ENCODE results near the gene COL5A1.
"Not testable (repeated sequence)": the region's sequence is repeated elsewhere in the genome, so short reads cannot be mapped to it uniquely, and the experiment has no call there.

The COL5A1 gene

DNA sequence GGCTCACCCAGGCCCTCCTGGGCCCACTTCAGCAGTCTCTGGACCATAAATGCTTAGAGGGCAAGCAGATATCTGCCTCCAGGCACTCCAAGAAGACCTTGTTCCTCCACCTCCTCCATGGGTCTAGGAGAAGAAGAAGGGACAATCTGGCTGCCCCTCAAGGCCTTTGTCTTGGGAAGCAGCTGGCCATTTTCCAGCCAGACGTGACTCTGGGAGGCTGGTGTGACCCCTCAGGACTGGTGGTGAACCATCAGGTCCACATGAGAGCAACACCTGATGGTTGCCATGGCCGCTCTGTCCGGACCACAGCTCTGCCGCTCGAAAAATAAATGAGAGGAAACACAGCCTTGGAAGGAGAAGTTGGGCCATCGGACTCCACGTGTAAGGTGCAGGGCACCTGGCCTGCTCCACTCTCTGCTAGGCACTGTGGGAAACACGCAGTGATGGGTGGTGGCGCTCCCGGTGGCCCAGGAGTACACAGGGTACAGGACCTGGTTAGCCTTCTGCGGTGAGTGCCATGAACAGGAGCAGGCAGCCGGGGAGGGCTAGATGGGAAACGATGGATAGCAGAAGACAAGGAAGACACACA, 3.0 kb upstream of the COL5A1 start:
- DNase-seq (ENCODE audit: low read depth, low spot score) = no peak

DNA sequence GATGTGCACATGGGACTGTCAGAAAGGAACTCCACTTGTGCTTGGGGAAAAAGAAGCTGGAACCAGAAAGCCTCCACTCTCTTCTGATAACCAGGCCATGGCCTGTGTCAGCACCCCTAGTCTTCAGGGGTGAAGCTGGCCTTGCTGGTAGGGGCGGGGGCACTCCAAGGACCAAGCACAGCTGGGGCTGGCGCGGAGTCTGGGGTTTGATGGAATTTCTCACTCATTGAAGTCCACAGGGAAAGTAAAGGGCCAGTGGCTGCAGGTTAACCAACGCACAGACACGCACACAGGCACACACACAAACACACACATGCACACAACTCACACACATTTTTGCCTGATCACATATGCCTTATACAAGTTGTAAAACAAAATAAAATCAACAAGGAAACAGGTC, 1.6 kb upstream of the COL5A1 start:
- DNase-seq (ENCODE audit: low read depth, low spot score) = no peak

DNA sequence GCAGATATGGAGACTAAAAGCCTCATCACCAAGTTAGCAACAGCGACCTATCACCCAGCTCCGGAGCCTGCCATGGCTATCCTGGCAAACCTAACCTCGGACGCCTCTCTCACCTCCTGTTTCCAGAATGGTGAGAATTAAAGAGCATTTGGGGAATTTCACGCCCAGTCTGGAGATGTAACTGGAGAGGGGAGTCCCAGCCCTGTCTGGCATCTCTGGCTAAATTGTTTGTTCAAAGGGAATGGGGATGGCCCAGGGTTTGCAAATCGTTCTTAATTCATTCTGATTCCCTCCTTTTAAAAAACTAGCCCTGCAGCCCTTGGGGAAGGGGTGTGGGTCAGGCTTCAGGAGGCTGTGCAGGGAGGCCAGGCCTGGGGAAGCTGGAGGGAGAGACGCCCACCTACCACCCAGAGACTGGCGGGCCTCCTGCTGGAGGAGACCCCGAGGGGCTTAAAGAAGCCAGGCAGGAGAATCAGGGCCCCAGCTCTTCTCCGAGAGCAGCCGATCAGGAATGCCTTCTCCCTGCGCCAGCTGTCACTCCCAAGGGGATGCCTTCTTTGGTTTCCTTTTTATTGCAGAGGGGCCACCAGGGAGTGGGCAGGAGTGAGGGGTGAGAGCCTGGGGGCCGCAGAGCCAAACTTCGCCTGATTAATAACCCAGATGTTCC, 964 bp upstream of the COL5A1 start:
- no peak for DNase-seq (ENCODE audit: low read depth, low spot score)

DNA sequence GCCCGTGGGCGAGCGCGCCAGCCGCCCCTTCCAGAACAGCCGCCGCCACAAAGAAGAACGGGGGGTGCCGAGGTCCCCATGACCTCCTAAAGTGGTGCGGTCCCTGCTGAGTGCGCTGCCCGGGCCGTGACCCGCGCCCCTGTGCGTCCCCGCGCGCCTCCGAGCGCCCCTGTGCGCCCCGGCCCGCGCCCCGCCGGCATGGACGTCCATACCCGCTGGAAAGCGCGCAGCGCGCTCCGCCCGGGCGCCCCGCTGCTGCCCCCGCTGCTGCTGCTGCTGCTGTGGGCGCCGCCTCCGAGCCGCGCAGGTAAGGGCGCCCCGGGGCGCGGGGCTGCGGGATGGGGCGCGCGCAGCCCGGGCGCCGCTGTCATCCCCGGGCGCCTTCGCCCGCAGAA, 384 bp downstream of the COL5A1 start:
- DNase-seq (ENCODE audit: low read depth, low spot score) = no peak

DNA sequence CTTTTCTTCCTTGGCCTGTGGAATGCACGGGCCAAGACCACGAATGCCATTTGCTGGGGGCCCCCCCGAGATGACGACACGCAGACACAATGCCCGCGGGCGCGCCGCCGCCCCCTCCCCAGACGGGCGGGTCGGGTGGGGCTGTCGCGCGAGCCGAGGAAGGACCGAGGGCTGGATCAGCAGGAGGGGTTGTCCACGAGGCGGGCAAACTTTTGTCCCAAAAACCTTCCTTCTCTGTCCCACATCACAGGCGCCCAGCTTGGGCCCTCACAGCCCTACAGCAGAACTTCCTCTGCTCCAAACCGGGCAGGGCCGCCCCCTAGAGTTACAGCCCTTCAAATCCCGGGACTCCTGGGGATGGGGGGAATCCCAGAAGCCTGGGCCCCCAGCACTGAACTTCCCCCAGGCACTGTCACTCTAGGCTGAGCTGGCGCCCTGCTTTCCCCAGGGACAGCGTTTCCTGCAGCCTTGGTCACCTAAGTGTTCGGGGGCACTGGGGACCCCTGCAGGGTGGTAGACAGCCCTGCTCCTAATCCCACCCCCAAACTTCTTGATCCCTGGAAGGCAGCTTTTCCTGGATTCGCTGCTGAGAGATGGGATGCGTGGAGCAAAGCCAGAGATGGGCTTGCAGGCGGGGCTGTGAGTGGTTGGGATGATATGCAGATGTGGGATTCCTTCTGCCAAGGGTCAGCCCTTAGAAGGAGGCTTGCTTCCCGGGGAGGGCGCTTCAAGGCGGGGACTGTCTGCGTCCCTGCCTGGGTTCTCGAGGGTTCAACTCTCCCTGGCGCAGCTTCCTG, 980 bp downstream of the COL5A1 start:
- peak; percentile 83 for DNase-seq (ENCODE audit: low read depth, low spot score)

DNA sequence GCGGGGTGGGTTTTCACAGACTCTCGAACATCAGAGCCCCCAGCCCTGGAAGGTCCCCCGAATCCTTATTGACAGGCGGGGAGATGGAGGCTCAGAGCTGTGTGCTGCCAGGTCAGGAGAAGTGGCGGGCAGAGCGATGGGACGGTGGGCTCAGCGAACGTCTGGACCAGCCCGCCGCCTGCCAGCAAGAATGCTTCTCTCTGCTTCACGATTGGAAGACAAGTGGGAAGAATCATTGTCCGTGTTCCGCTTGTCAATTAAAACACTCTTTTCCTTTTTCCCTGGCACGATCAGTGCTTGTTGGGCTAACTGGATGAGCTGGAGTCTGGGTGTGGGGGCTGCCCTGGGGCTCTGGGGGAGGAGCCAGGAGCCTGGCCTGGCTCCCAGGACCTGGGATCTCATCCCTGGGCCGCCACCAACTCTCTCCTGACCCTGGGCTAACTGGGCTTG, 1.6 kb downstream of the COL5A1 start:
- peak; percentile 66 for DNase-seq (ENCODE audit: low read depth, low spot score)

DNA sequence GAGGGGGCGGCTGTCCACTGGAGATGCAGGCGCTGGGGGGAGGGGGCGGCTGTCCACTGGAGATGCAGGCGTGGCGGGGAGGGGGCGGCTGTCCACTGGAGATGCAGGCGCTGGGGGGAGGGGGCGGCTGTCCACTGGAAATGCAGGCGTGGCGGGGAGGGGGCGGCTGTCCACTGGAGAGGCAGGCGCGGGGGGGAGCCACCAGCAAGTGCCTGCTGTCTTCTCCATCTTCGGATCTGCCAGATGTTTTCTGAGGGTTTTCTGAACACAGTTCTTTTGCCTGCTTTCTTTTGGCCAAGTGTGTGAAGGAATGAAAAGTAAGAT, 2.8 kb downstream of the COL5A1 start:
- not testable (repeated sequence) for DNase-seq (ENCODE audit: low read depth, low spot score)

DNA sequence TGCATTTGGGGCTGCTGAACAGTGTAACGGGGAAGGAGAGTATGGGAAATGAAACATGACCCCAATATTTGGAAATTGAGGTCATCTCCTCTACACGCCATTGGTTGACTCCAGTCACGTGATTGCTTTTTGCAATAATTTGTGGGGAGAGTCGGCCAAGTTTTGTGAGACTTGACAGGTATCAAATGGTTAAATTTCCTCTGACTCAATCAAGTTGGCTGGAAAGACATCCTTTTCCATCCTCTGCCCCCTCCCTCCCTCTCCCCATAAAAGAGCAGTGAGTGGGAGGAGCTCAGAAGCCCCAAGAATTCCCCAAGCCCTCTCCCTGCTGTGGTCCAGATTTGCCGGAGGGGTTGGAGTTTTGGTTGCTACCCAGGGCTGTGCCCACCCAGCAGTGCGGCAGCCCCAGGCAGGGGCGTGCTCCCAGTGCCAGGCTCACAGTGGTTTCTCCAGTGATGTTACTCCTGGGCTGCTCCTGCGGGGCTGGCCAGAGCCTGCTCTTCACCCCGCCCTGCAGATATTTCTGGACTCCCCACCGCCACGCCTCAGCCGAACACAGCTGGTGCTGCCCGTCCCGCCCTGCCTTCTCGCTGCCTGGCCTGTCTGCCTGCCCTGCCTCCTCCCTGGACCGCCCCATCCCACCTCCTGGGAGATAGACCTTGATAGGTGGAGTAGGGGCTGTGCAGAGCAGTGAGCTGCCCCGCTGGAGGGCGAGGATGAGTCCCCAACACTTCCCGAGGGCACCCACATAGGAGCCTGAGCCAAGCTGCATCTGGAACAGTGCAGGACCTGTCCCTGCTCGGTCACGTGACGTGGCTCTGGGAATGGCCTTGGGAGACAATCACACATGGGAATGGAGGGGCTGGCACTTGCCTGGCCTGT, 3.4 kb downstream of the COL5A1 start:
- peak; percentile 94 for DNase-seq (ENCODE audit: low read depth, low spot score)

DNA sequence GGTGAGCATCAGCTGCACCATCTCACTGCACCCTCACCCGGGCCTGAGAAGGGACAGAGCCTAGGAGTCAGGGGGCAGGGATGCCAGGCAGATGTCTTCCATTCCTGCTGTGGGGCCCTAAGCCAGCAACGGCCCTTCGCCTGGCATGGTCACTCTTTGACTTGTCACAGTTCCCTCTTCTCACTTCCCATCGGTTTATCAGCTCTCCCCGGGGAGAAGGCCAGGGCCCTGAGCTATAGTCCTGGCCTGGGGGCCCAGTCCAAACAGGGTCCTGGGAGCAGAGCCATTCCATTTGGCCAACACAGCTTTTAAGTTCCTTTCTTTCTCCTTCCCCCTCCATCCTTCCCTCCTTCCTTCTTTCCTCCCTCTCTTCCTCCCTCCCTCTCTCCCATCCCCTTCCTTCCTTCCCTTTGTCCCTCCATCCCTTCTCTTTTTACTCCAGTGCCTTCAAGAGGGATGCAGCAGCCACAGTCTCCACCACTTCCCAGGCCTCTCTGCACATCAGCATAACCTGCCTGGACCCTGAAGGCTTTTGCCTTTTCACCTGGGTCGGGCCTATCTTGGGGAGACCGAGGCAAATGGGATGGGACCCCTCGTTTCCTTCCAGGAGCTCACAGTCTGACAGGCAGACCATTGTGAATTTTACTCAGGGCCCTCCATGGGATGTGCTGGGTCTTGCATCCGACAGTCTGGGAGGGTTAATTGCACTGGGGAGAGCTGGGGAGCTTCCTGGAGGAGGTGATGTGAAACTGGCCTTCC, 4.2 kb downstream of the COL5A1 start:
- no peak for DNase-seq (ENCODE audit: low read depth, low spot score)

DNA sequence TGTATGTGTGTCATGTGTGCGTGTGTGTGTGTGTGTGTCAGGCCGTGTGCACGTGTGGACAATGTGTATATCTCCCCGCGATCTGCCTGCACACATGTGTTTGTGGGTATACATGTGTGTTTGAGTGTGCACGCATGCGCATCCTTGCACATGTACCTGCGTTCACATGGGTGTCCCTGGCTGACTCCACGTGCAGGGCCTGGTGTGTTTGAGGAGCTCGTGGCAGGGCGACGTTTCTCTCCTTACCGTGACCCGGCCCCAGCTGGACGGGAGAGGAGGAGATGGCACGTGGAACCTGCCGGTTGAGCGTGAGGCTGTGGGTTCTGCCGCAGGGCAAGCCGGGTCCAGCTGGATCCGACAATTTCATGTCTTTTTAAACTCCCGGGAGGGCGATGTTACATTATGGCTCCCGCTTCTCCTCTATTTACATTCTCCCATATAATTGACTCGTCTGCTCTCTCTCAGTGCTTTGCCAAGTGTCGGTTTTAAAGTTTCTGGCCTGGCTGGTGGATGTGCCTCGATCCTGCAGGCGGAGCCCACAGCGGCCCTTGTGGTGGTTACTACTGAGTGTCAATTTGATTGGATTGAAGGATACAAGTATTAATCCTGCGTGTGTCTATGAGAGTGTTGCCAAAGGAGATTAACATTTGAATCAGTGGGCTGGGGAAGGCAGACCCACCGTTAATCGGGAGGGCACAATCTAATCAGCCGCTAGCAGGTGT, 5.9 kb downstream of the COL5A1 start:
- no peak for DNase-seq (ENCODE audit: low read depth, low spot score)

DNA sequence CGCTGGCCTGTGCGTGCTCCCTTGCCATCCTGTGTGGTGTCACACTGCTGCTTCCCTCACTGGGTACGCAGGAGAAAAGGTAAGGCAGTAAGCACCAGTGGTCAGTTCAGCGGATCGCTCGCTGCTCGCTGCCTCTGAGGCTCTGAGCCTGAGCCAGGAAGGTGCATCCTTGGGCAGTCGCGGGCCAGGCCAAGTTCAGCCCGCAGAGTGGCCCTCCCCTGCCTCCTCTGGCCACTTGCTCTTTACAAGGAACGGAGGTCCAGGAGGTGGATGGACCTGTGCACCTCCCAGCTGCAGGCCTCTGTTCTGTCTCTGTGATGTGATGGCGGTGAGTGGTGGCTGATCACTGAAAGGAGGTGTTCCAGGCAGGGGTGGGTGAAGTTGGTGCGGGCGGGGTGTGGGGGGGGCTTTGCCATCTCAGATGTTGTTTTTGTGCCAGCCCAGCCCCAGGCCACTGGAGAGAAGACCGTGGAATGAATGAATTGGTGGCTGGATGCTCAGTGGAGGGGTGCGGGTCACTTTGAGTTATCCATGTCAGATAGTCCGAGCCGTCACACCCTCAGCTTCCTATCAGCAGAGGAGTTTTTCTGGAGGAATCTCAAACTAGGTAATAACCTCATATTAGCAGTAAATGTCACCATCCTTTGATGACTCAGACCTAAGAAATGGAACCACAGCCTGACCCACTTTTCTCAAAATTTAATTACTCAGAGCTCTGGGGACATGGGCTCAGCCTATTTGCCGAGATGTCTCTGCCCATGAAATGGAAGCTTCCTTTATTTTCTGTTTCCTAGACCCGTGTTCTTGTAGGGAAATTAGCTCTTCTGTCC, 7.3 kb downstream of the COL5A1 start:
- DNase-seq (ENCODE audit: low read depth, low spot score) = peak; percentile 68

DNA sequence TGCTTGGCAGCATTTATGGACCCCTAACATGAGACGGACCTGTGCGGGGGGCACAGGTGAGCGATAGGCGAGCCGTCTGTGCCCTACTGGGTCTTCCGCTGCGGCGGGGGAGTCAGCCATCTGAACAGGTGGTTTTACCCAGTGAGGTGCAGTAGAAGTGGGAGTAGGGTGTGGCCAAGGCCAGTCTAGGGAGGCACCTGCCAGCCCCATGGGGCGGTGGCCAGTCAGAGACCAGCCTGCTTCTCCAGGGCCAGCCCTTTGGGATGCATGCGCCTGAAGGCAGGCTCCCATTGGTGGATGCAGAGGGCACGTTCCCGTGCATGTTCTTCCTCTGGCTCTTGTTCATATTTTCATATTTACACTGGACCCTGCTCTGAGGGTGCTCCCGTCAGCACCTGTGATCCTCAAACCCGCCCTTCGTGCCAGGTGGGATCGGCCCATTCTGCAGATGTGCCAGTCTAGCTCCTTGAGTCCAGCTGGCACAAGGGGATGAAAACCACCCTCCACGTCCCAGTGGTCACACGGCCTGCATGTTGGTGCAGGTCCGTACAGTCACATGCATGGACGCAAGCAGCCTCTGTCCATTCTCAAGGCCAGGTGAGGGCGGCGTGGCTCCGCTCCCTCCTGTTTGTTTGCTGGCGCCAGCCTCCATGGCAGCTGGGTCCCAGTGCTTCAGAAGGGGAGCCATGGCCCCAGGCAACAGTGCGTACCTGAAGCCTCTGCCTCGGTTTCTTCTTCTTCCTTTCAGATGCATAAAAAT, 9.0 kb downstream of the COL5A1 start:
- no peak for DNase-seq (ENCODE audit: low read depth, low spot score)

DNA sequence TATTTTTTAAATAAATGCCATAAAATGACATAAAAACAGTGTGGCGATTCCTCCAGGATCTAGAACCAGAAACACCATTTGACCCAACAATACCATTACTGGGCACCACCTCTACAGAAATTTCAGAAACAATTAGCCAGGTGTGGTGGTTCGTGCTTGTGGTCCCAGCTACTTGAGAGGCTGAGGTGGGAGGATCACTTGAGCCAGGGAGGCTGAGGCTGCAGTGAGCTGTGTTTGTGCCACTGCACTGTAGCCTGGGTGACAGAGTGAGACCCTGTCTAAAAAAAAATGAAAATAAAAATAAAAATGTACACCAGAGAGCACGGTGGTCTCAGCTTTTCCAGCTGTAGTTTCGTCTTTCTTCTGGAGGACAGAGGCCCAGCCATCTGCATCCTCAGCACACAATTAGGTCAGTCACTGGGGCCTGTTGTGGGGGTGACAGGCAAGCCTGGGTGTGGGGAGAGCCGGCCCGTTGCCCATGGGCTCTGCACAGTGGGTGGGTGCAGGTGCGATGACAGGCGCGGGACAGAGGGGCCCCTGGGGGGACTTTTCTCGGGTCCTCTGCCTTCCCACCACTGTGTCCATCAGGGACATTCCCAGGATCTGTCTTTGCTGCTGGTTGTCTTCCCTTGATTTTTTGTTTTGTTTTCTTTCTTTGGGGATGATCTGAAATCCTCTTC, 9.8 kb downstream of the COL5A1 start:
- DNase-seq (ENCODE audit: low read depth, low spot score) = no peak

DNA sequence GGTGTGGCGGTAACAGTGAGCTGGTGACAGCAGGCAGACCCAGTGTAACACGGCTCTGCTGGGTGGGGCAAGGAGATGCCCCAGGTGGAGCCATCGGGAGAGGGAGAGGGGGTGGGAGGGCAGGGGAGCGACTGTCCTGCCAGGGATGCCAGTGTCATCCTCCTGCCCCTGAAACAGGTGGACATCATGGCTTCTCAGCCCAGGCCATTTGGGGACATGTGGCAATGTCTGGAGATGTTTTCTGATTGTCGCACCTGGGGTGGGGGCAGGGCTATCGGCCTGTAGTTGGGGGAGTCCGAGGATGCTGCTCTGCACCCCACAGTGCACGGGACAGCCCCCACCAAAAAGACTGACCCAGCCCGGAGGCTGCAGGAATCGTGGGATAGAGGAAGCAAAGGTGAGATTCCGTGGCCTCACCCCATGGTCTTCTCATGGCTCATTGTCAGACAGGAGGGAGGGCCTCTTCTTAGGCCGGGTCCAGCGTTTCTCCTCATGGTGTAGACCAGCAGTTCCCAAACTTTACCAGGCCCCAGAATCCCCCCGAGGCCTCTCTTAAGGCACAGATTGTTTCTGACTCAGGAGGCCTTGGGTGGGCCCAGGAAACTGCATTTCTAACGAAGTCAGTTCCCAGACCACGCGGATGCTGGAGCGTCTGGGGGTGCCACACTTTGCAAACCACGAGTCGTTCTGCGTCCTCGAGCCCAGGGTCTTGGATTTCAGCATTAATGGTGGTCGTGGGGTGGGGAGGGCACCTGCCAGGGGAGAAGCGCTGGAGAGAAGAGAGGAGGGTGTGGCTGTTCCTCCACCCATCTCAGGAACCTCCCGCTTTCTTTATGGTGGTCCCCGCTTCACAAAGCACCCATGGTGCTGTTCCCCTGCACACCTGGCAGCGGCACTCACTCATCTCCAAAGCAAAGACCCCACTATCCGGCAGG, 11.0 kb downstream of the COL5A1 start:
- no peak for DNase-seq (ENCODE audit: low read depth, low spot score)

DNA sequence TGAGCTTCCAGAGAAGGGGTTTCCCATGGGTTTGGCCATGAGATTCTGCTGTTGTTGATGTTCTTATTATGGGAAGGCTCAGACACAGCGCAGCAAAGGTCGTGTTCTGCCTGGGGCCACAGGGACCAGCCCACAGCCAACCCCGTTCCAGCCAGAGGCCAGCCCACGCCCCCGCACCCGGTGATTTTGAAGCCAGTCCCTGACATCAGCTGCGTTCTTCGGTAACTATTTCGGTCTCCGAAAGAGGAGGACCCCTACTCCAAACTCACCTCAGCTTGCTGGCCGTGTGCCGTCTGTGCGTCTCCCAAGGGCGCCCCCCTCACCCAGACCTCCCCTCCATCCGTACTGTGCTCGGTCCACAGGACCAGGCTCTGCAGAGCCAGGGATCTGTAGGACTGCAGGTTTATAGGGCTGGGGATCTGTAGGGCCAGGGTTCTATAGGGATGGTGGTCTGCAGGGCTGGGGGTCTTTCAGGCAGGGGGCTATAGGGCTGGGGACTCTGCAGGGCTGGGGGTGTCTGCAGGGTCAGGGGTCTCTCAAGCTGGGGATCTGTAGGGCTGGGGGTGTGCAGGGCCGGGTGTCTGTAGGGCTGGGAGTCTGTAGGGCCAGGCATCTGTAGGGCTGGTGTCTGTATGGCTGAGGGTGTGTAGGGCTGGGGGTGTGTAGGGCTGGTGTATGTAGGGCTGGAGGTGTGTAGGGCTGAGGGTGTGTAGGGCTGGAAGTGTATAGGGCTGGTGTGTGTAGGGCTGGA, 11.8 kb downstream of the COL5A1 start:
- DNase-seq (ENCODE audit: low read depth, low spot score) = no peak

DNA sequence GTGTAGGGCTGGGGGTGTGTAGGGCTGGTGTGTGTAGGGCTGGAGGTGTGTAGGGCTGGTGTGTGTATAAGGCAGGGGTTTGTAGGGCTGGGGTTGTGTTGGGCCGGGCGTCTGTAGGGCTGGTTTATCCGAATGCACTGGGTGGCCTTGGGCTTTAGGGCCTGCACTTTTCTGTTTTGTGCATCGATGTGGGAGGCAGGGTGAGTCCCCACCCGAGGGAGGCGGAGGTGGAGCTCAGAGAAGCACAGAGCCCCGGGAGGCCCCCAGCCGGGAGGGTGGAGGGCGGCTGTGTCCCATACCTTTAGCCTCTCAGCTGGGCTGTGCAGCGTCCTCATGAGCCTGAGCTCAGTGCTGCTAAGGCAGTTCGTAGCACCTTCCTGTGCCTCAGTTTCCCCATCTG, 13.5 kb downstream of the COL5A1 start:
- DNase-seq (ENCODE audit: low read depth, low spot score) = no peak
